ENCODE data around the gene RAD51B.
A peak's percentile ranks its signal among the peaks of the same experiment; 100 is the strongest.

The RAD51B gene

GRCh38 chr14:68676511-68676943, 856.9 kb downstream of the RAD51B start:
- DNase-seq (ENCODE audit: low read depth), result no peak

GRCh38 chr14:68677476-68677875, 857.9 kb downstream of the RAD51B start:
- DNase-seq (ENCODE audit: low read depth), result no peak

GRCh38 chr14:68677901-68678300, 858.3 kb downstream of the RAD51B start:
- no peak for DNase-seq (ENCODE audit: low read depth)

GRCh38 chr14:68678471-68678870, 858.9 kb downstream of the RAD51B start:
- no peak for DNase-seq (ENCODE audit: low read depth)

GRCh38 chr14:68679301-68679700, 859.7 kb downstream of the RAD51B start:
- no peak for DNase-seq (ENCODE audit: low read depth)

GRCh38 chr14:68679746-68680467, 860.3 kb downstream of the RAD51B start:
- DNase-seq (ENCODE audit: low read depth), result no peak

- DNase-seq (ENCODE audit: low read depth), result no peak
Measured at GRCh38 chr14:68680541-68681051, 861.0 kb downstream of the RAD51B start.

- no peak for DNase-seq (ENCODE audit: low read depth)
Measured at GRCh38 chr14:68681256-68682011, 861.9 kb downstream of the RAD51B start.

- peak; percentile 37 for DNase-seq (ENCODE audit: low read depth)
Measured at GRCh38 chr14:68682166-68683103, 862.9 kb downstream of the RAD51B start.

GRCh38 chr14:68683326-68683725, 863.7 kb downstream of the RAD51B start:
- no peak for DNase-seq (ENCODE audit: low read depth)

GRCh38 chr14:68684466-68685418, 865.2 kb downstream of the RAD51B start:
- DNase-seq (ENCODE audit: low read depth), result no peak

GRCh38 chr14:68685419-68686204, 866.0 kb downstream of the RAD51B start:
- peak; percentile 64 for DNase-seq (ENCODE audit: low read depth)

GRCh38 chr14:68686205-68686465, 866.6 kb downstream of the RAD51B start:
- no peak for DNase-seq (ENCODE audit: low read depth)

GRCh38 chr14:68686724-68687123, 867.1 kb downstream of the RAD51B start:
- DNase-seq (ENCODE audit: low read depth), result no peak

GRCh38 chr14:68687746-68688145, 868.2 kb downstream of the RAD51B start:
- no peak for DNase-seq (ENCODE audit: low read depth)

GRCh38 chr14:68688872-68689371, 869.3 kb downstream of the RAD51B start:
- DNase-seq (ENCODE audit: low read depth), result no peak

GRCh38 chr14:68689511-68689910, 869.9 kb downstream of the RAD51B start:
- no peak for DNase-seq (ENCODE audit: low read depth)

GRCh38 chr14:68690089-68690958, 870.7 kb downstream of the RAD51B start:
- DNase-seq (ENCODE audit: low read depth), result no peak

Data from stimulated activated CD4-positive, alpha-beta T cell treated with anti-CD3 and anti-CD28 coated beads, Interleukin-2, amount 100 ng/mL, for 4 hours (primary cell).